ENCODE measurements around the gene KMT2B.

The KMT2B gene

GRCh38 chr19:35727053-35727955 is 9.5 kb downstream of the KMT2B start:
- no peak for DNase-seq (ENCODE audit: low read depth in 2 of 2)

- no peak for DNase-seq (ENCODE audit: low read depth in 2 of 2)
Measured at GRCh38 chr19:35727956-35728706, 10.3 kb downstream of the KMT2B start.

- DNase-seq (ENCODE audit: low read depth in 2 of 2), result no peak
Measured at GRCh38 chr19:35729021-35729420, 11.2 kb downstream of the KMT2B start.

GRCh38 chr19:35729763-35730162 is 12.0 kb downstream of the KMT2B start:
- DNase-seq (ENCODE audit: low read depth in 2 of 2), result no peak

GRCh38 chr19:35730326-35730725 is 12.5 kb downstream of the KMT2B start:
- DNase-seq (ENCODE audit: low read depth in 2 of 2), result no peak

- no peak for DNase-seq (ENCODE audit: low read depth in 2 of 2)
Measured at GRCh38 chr19:35731353-35731752, 13.6 kb downstream of the KMT2B start.

- DNase-seq (ENCODE audit: low read depth in 2 of 2), result no peak
Measured at GRCh38 chr19:35731779-35732405, 14.1 kb downstream of the KMT2B start.

GRCh38 chr19:35732540-35733179 is 14.9 kb downstream of the KMT2B start:
- no peak for DNase-seq (ENCODE audit: low read depth in 2 of 2)

- no peak for DNase-seq (ENCODE audit: low read depth in 2 of 2)
Measured at GRCh38 chr19:35733180-35734125, 15.7 kb downstream of the KMT2B start.

GRCh38 chr19:35734273-35734672 is 16.5 kb downstream of the KMT2B start:
- DNase-seq (ENCODE audit: low read depth in 2 of 2), result no peak

GRCh38 chr19:35734889-35735288 is 17.1 kb downstream of the KMT2B start:
- no peak for DNase-seq (ENCODE audit: low read depth in 2 of 2)

- DNase-seq (ENCODE audit: low read depth in 2 of 2), result no peak
Measured at GRCh38 chr19:35736913-35737886, 19.4 kb downstream of the KMT2B start.

GRCh38 chr19:35738021-35738886 is 20.5 kb downstream of the KMT2B start:
- DNase-seq (ENCODE audit: low read depth in 2 of 2), result no peak

GRCh38 chr19:35738887-35739229 is 21.1 kb downstream of the KMT2B start:
- DNase-seq (ENCODE audit: low read depth in 2 of 2), result no peak

- no peak for DNase-seq (ENCODE audit: low read depth in 2 of 2)
Measured at GRCh38 chr19:35739275-35740107, 21.7 kb downstream of the KMT2B start.

- no peak for DNase-seq (ENCODE audit: low read depth in 2 of 2)
Measured at GRCh38 chr19:35740108-35740422, 22.3 kb downstream of the KMT2B start.

GRCh38 chr19:35740423-35741202 is 22.8 kb downstream of the KMT2B start:
- peak; percentile 89 to 92 for DNase-seq (ENCODE audit: low read depth in 2 of 2)

All from stimulated activated CD8-positive, alpha-beta memory T cell treated with anti-CD3 and anti-CD28 coated beads, Interleukin-7, amount 100 ng/mL, for 1 hour (primary cell).